H9 (cell line): ENCODE data around the gene GRIN3B. TPM values are rescaled to one million over a fixed set of nuclear protein-coding genes. Genes with fewer than 3 reads are reported as not detected.

Experiments used
- DNase-seq: peaks from one replicate; pipeline ENCODE4 v3.0.0-alpha.2; 2017
- H2AFZ ChIP-seq: one replicate; pipeline ENCODE4 v1.6.1; 2013; ENCODE audit warnings: mild to moderate bottlenecking, low read length, control low read depth, moderate library complexity
- H2AK5ac ChIP-seq: 2 replicates; pipeline ENCODE4 v1.6.1; 2013; ENCODE audit warnings: low read length, control low read depth, mixed read lengths; ENCODE audit not compliant: insufficient read length
- H2BK120ac ChIP-seq: one replicate; pipeline ENCODE4 v1.6.1; 2013; ENCODE audit warnings: low read depth, mild to moderate bottlenecking, low read length, control low read depth, inconsistent platforms; ENCODE audit not compliant: poor library complexity, severe bottlenecking
- H2BK12ac ChIP-seq: 2 replicates; pipeline ENCODE4 v1.6.1; 2013; ENCODE audit warnings: low read length, control low read depth, mixed read lengths, low read depth; ENCODE audit not compliant: insufficient read length
- H2BK15ac ChIP-seq: 2 replicates; pipeline ENCODE4 v1.6.1; 2013; ENCODE audit warnings: low read depth, low read length, control low read depth
- H2BK20ac ChIP-seq: one replicate; pipeline ENCODE4 v1.6.1; 2013; ENCODE audit warnings: low read depth, mild to moderate bottlenecking, low read length, control low read depth, inconsistent platforms; ENCODE audit not compliant: poor library complexity, severe bottlenecking
- H2BK5ac ChIP-seq: 2 replicates; pipeline ENCODE4 v1.6.1; 2013; ENCODE audit warnings: low read length, control low read depth, mixed read lengths; ENCODE audit not compliant: insufficient read length
- H3K14ac ChIP-seq: 2 replicates; pipeline ENCODE4 v1.6.1; 2013; ENCODE audit warnings: low read length, control low read depth; ENCODE audit not compliant: insufficient read depth
- H3K18ac ChIP-seq: 2 replicates; pipeline ENCODE4 v1.6.1; 2013; ENCODE audit warnings: low read depth, mild to moderate bottlenecking, mixed read lengths, low read length, control low read depth; ENCODE audit not compliant: insufficient read length
- H3K23ac ChIP-seq: 2 replicates; pipeline ENCODE4 v1.6.1; 2013; ENCODE audit warnings: low read length, control low read depth, mixed read lengths, low read depth; ENCODE audit not compliant: insufficient read length
- H3K23me2 ChIP-seq: 2 replicates; pipeline ENCODE4 v1.6.1; 2013; ENCODE audit warnings: low read depth, mild to moderate bottlenecking, mixed read lengths, low read length, control low read depth; ENCODE audit not compliant: insufficient read length, poor library complexity, severe bottlenecking
- H3K27ac ChIP-seq: 2 replicates; pipeline ENCODE4 v1.5.1; 2013; ENCODE audit warnings: low read length, control low read depth, mixed read lengths, low read depth; ENCODE audit not compliant: insufficient read length
- H3K27me3 ChIP-seq: 2 replicates; pipeline ENCODE4 v1.6.1; 2013; ENCODE audit warnings: low read length, control low read depth, inconsistent platforms; ENCODE audit not compliant: insufficient read depth
- H3K4ac ChIP-seq: 2 replicates; pipeline ENCODE4 v1.6.1; 2013; ENCODE audit warnings: low read depth, mild to moderate bottlenecking, control low read depth, inconsistent platforms, low read length, moderate library complexity
- H3K4me1 ChIP-seq: 2 replicates; pipeline ENCODE4 v1.6.1; 2013; ENCODE audit warnings: low read length, control low read depth, inconsistent platforms; ENCODE audit not compliant: insufficient read depth
- H3K4me2 ChIP-seq: 2 replicates; pipeline ENCODE4 v1.6.1; 2013; ENCODE audit warnings: low read length, control low read depth, mixed read lengths; ENCODE audit not compliant: insufficient read length, insufficient read depth
- H3K56ac ChIP-seq: 2 replicates; pipeline ENCODE4 v1.6.1; 2013; ENCODE audit warnings: low read depth, mild to moderate bottlenecking, mixed read lengths, low read length, control low read depth; ENCODE audit not compliant: insufficient read length
- H3K79me1 ChIP-seq: 2 replicates; pipeline ENCODE4 v1.6.1; 2013; ENCODE audit warnings: low read depth, mild to moderate bottlenecking, moderate library complexity, low read length, control low read depth, inconsistent platforms; ENCODE audit not compliant: insufficient read depth, poor library complexity, severe bottlenecking
- H3K79me2 ChIP-seq: 2 replicates; pipeline ENCODE4 v1.6.1; 2013; ENCODE audit warnings: low read length, control low read depth, inconsistent platforms; ENCODE audit not compliant: insufficient read depth
- H3K9ac ChIP-seq: 2 replicates; pipeline ENCODE4 v1.6.1; 2013; ENCODE audit warnings: low read length, control low read depth, mixed read lengths; ENCODE audit not compliant: insufficient read length; ENCODE audit errors: extremely low read depth
- H3K9me3 ChIP-seq: one replicate; pipeline ENCODE4 v1.6.1; 2013; ENCODE audit warnings: low read depth, low read length, inconsistent platforms; ENCODE audit not compliant: control insufficient read depth
- H3T11ph ChIP-seq: one replicate; pipeline ENCODE4 v1.6.1; 2013; ENCODE audit warnings: mild to moderate bottlenecking, low read length, control low read depth, inconsistent platforms
- H4K20me1 ChIP-seq: one replicate; pipeline ENCODE4 v1.6.1; 2013; ENCODE audit not compliant: control insufficient read depth, insufficient read length, insufficient read depth
- H4K5ac ChIP-seq: 2 replicates; pipeline ENCODE4 v1.6.1; 2013; ENCODE audit warnings: low read depth, mild to moderate bottlenecking, mixed read lengths, low read length, control low read depth; ENCODE audit not compliant: insufficient read length
- H4K8ac ChIP-seq: replicated peaks from 2 replicates; pipeline ENCODE4 v1.6.1; 2013; ENCODE audit warnings: low read length, control low read depth, mixed read lengths, low read depth; ENCODE audit not compliant: insufficient read length
- H4K91ac ChIP-seq: 2 replicates; pipeline ENCODE4 v1.6.1; 2013; ENCODE audit warnings: low read depth, mild to moderate bottlenecking, moderate library complexity, mixed read lengths, low read length, control low read depth; ENCODE audit not compliant: insufficient read length
- H3K27ac Mint-ChIP-seq, 3 experiments: 2 replicates in 2 of 3; 3 replicates in 1 of 3; pipeline ENCODE4 v1.8.0; 2020 to 2021; ENCODE audit warnings: mixed read lengths in 3 of 3, mild to moderate bottlenecking in 1 of 3, moderate library complexity in 1 of 3
- H3K27me3 Mint-ChIP-seq: 2 replicates; pipeline ENCODE4 v1.8.0; 2021; ENCODE audit warnings: low read depth, mild to moderate bottlenecking, moderate library complexity, mixed read lengths
- H3K36me3 Mint-ChIP-seq, 3 experiments: 2 replicates in 2 of 3; 3 replicates in 1 of 3; pipeline ENCODE4 v1.8.0; 2020 to 2021; ENCODE audit warnings: low read depth in 3 of 3, mixed read lengths in 3 of 3; ENCODE audit not compliant: insufficient read depth in 1 of 3
- H3K4me1 Mint-ChIP-seq, 2 experiments: 2 replicates each; pipeline ENCODE4 v1.8.0; 2020; ENCODE audit warnings: mixed read lengths in 2 of 2
- H3K4me3 Mint-ChIP-seq, 2 experiments: 2 replicates in 1 of 2; 3 replicates in 1 of 2; pipeline ENCODE4 v1.8.0; 2020 to 2021; ENCODE audit warnings: mild to moderate bottlenecking in 2 of 2, mixed read lengths in 2 of 2, moderate library complexity in 1 of 2
- H3K9me3 Mint-ChIP-seq, 2 experiments: 2 replicates in 1 of 2; 3 replicates in 1 of 2; pipeline ENCODE4 v1.8.0; 2020; ENCODE audit warnings: mild to moderate bottlenecking in 2 of 2, mixed read lengths in 2 of 2, moderate library complexity in 1 of 2
- WGBS: extraction: QIAGEN DNeasy Blood & Tissue Kit; methylation state at CpG from one replicate; pipeline ENCODE4 v1.1.7; 2013; ENCODE audit warnings: missing lambda C conversion rate, low lambda C conversion rate, mixed read lengths; ENCODE audit not compliant: insufficient read length; ENCODE audit errors: extremely low coverage; 5-methylcytosine and 5-hydroxymethylcytosine counted together
- total RNA-seq: library from RNA; stranded (reverse); gene quantifications from 2 replicates; pipeline ENCODE4 v1.2.1, GENCODE V29; 2021
- TF ChIP-seq, protein P1 (sequence below): fragments of 200-600 bp; sonication (generic); conservative IDR thresholded peaks from 3 replicates; pipeline ENCODE4 v1.8.0; 2021; ENCODE audit warnings: antibody characterized with exemption, mild to moderate bottlenecking

Gene GRIN3B
- total RNA-seq, 1 experiment from 2014 or later = 1.0 TPM

DNA sequence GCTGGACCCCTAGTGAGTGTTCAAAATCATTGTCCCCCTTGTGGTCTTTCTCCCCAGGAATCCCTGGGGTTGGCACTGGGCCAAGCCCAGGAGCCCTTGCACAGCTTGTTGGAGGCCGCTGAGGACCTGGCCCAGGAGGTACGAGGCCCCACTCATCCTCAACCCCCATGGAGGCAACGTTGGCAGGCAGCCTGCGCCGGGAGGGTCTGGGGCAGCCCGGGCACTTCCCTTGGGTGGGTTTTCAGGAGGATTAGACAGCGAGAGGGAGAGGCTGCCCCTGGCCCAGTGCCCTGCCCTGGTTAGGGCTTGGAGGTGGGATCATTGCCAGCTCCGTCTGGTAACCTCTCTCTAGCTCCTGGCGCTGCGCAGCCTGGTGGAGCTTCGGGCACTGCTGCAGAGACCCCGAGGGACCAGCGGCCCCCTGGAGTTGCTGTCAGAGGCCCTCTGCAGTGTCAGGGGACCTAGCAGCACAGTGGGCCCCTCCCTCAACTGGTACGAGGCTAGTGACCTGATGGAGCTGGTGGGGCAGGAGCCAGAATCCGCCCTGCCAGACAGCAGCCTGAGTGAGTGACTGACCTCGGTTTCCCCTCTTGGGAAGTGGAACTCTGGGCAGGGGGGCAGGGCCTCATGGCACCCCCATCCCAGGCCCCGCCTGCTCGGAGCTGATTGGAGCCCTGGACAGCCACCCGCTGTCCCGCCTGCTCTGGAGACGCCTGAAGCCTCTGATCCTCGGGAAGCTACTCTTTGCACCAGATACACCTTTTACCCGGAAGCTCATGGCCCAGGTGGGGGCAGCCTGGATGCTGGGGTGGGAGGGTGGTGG is 42.7 kb downstream of the GRIN3B start:
- no peak overlapping the region for H4K8ac ChIP-seq
- no peak overlapping the region; a peak in 1 of 5 replicates for H3K4me3 Mint-ChIP-seq
- no peak overlapping the region for H3K27ac Mint-ChIP-seq
- no peaks in the 10 kb centered on the region for H4K20me1 ChIP-seq
- H3K4ac ChIP-seq = no peak overlapping the region
- no peak overlapping the region for H3K14ac ChIP-seq
- no peaks in the 10 kb centered on the region for H3K79me1 ChIP-seq
- no peak overlapping the region for H2BK15ac ChIP-seq
- no peak overlapping the region for H2BK5ac ChIP-seq
- no peak overlapping the region for H3T11ph ChIP-seq
- no peaks in the 10 kb centered on the region for H3K79me2 ChIP-seq
- H3K27me3 ChIP-seq = no peaks in the 10 kb centered on the region
- H3K9ac ChIP-seq = no peak overlapping the region
- H3K27ac ChIP-seq = no peak overlapping the region
- no peak overlapping the region for H3K4me2 ChIP-seq
- H3K23me2 ChIP-seq = peaks cover 9% of the 10 kb centered on the region
- no peak overlapping the region for H2AK5ac ChIP-seq
- H4K91ac ChIP-seq = no peak overlapping the region
- H4K5ac ChIP-seq = no peak overlapping the region
- TF ChIP-seq, protein P1, sequence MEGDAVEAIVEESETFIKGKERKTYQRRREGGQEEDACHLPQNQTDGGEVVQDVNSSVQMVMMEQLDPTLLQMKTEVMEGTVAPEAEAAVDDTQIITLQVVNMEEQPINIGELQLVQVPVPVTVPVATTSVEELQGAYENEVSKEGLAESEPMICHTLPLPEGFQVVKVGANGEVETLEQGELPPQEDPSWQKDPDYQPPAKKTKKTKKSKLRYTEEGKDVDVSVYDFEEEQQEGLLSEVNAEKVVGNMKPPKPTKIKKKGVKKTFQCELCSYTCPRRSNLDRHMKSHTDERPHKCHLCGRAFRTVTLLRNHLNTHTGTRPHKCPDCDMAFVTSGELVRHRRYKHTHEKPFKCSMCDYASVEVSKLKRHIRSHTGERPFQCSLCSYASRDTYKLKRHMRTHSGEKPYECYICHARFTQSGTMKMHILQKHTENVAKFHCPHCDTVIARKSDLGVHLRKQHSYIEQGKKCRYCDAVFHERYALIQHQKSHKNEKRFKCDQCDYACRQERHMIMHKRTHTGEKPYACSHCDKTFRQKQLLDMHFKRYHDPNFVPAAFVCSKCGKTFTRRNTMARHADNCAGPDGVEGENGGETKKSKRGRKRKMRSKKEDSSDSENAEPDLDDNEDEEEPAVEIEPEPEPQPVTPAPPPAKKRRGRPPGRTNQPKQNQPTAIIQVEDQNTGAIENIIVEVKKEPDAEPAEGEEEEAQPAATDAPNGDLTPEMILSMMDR = no peak
- no CpG with 5 or more reads among the region's 23 CpGs for WGBS
- peak; percentile 26 for DNase-seq
- H3K36me3 Mint-ChIP-seq = peaks cover 6 to 27% (median 11%) of the 10 kb centered on the region in 3 experiments; a peak in 6 of 7 replicates
- no peaks in the 10 kb centered on the region; the same call in 1 of the 2 replicates for H3K4me1 ChIP-seq
- peaks cover 13 to 26% of the 10 kb centered on the region in 2 experiments for H3K4me1 Mint-ChIP-seq
- no peak overlapping the region for H2AFZ ChIP-seq
- no peak overlapping the region for H3K23ac ChIP-seq
- no peak overlapping the region for H2BK20ac ChIP-seq
- H3K9me3 Mint-ChIP-seq = no peaks in the 10 kb centered on the region
- H3K9me3 ChIP-seq = no peaks in the 10 kb centered on the region
- H3K56ac ChIP-seq = no peak overlapping the region
- H2BK120ac ChIP-seq = no peak overlapping the region
- H3K18ac ChIP-seq = no peak overlapping the region
- H3K27me3 Mint-ChIP-seq = peaks cover 2% of the 10 kb centered on the region; the same call in 1 of the 2 replicates
- no peak overlapping the region for H2BK12ac ChIP-seq
